ENCODE results near the gene LASP1NB.

The LASP1NB gene

DNA sequence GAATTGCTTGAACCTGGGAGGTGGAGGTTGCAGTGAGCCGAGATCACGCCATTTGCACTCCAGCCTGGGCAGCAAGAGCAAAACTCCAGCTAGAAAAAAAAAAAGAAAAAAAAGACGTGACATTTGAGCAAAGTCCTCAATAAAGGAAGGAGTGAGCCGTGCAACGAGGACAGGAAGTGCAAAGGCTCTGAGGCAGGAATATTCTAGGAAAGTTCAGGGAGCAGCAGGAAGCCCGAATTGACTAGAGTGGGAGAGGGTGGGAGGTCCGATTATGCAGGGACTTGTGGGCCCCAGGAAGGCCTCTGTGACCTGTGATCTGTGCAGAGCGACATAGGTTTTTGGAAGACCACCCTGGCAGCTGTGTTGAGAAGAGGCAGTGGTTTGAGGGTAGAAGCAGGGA lies 8.6 kb upstream of the LASP1NB start:
- H3K4me1 ChIP-seq (ENCODE audit: insufficient read depth, low read length): peaks cover 8% of the 10 kb centered on the region
- no peak overlapping the region for H2AFZ ChIP-seq (ENCODE audit: low read length)
- H3K79me2 ChIP-seq (ENCODE audit: insufficient read depth, low read length): peaks cover 45% of the 10 kb centered on the region
- H3K27ac ChIP-seq (ENCODE audit: low read depth, low read length): no peak overlapping the region
- no peak overlapping the region for H3K4me3 ChIP-seq (ENCODE audit: insufficient read depth, low read length)
- H3K36me3 ChIP-seq (ENCODE audit: insufficient read depth, low read length): peaks cover 88% of the 10 kb centered on the region
- TF ChIP-seq, protein P1, sequence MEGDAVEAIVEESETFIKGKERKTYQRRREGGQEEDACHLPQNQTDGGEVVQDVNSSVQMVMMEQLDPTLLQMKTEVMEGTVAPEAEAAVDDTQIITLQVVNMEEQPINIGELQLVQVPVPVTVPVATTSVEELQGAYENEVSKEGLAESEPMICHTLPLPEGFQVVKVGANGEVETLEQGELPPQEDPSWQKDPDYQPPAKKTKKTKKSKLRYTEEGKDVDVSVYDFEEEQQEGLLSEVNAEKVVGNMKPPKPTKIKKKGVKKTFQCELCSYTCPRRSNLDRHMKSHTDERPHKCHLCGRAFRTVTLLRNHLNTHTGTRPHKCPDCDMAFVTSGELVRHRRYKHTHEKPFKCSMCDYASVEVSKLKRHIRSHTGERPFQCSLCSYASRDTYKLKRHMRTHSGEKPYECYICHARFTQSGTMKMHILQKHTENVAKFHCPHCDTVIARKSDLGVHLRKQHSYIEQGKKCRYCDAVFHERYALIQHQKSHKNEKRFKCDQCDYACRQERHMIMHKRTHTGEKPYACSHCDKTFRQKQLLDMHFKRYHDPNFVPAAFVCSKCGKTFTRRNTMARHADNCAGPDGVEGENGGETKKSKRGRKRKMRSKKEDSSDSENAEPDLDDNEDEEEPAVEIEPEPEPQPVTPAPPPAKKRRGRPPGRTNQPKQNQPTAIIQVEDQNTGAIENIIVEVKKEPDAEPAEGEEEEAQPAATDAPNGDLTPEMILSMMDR (IDR thresholded peaks at IDR 0.05; ENCODE audit: extremely low read depth, low read depth, low read length): no peak
- H4K20me1 ChIP-seq (ENCODE audit: insufficient read depth, low read length): peaks cover 72% of the 10 kb centered on the region
- no peak for DNase-seq (ENCODE audit: insufficient read length, low spot score, missing footprints)
- H3K4me2 ChIP-seq (ENCODE audit: insufficient read depth, low read length): no peak overlapping the region
- H3K27me3 ChIP-seq (ENCODE audit: insufficient read depth, low read length): no peaks in the 10 kb centered on the region
- H3K9me3 ChIP-seq (ENCODE audit: low read depth, low read length): no peaks in the 10 kb centered on the region

DNA sequence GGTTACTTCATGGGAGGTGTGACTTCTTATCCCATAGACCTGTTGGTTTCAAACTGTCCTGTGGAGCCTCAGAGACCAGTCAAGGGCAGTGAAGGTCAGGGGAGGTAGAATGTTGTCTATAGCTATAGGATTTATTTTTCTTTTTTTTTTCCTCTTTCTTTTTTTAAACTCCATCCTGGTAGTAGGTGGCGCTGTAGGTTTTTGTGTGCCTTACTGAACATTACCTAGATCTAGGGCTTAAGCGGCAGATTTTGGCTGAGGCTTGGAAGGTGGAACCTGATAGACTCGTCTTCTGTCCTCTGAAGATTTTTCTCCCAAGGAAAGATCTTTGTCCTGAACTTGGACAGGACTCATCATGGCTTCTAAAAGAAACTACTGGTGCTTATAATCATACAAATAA lies 8.2 kb upstream of the LASP1NB start:
- Histone ChIP-seq H2AFZ (ENCODE audit: low read length) (no peak overlapping the region), H3K27ac (ENCODE audit: low read depth, low read length) (no peak overlapping the region), H3K4me2 (ENCODE audit: insufficient read depth, low read length) (no peak overlapping the region), H3K4me1 (ENCODE audit: insufficient read depth, low read length) (peaks cover 13% of the 10 kb centered on the region), H3K79me2 (ENCODE audit: insufficient read depth, low read length) (peaks cover 40% of the 10 kb centered on the region), H3K4me3 (ENCODE audit: insufficient read depth, low read length) (no peak overlapping the region), H3K36me3 (ENCODE audit: insufficient read depth, low read length) (peaks cover 84% of the 10 kb centered on the region), H3K9me3 (ENCODE audit: low read depth, low read length) (no peaks in the 10 kb centered on the region), H3K27me3 (ENCODE audit: insufficient read depth, low read length) (no peaks in the 10 kb centered on the region), H4K20me1 (ENCODE audit: insufficient read depth, low read length) (peaks cover 70% of the 10 kb centered on the region)
- TF ChIP-seq, protein P1 (IDR thresholded peaks at IDR 0.05; ENCODE audit: extremely low read depth, low read depth, low read length): peak; percentile 12
- no peak for DNase-seq (ENCODE audit: insufficient read length, low spot score, missing footprints)

DNA sequence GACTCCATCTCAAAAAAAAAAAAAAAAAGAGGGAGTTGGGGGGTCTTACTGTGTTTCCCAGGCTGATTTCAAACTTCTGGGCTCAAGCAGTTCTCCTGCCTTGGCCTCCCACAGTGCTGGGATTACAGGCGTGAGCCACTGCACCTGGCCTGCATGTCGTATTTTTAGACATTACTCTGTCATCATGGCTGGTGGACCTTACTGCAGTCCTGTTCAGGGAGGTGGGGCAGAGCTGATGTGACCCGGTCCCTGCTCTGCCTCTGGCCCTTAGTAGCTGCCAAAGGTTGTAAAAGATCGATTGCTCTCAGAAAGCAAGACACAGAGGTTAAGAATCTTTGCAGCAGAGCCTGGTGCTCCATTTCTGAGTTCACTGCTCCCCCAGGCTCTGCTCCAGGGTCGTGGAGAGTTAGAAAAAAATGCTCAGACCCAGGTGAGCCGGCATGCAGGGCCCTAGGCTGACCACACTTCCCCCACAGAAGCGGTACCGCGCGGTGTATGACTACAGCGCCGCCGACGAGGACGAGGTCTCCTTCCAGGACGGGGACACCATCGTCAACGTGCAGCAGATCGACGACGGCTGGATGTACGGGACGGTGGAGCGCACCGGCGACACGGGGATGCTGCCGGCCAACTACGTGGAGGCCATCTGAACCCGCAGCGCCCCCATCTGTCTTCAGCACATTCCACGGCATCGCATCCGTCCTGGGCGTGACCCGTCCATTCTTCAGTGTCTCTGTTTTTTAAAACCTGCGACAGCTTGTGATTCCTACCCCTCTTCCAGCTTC lies 7.1 kb upstream of the LASP1NB start:
- Histone ChIP-seq H3K36me3 (ENCODE audit: insufficient read depth, low read length) (peaks cover 76% of the 10 kb centered on the region), H3K9me3 (ENCODE audit: low read depth, low read length) (no peaks in the 10 kb centered on the region), H3K79me2 (ENCODE audit: insufficient read depth, low read length) (peaks cover 30% of the 10 kb centered on the region), H3K27ac (ENCODE audit: low read depth, low read length) (no peak overlapping the region), H4K20me1 (ENCODE audit: insufficient read depth, low read length) (peaks cover 68% of the 10 kb centered on the region), H3K4me1 (ENCODE audit: insufficient read depth, low read length) (peaks cover 17% of the 10 kb centered on the region), H3K4me3 (ENCODE audit: insufficient read depth, low read length) (no peak overlapping the region), H2AFZ (ENCODE audit: low read length) (no peak overlapping the region), H3K4me2 (ENCODE audit: insufficient read depth, low read length) (no peak overlapping the region), H3K27me3 (ENCODE audit: insufficient read depth, low read length) (no peaks in the 10 kb centered on the region)
- TF ChIP-seq, protein P1 (IDR thresholded peaks at IDR 0.05; ENCODE audit: extremely low read depth, low read depth, low read length): no peak
- no peak for DNase-seq (ENCODE audit: insufficient read length, low spot score, missing footprints)

DNA sequence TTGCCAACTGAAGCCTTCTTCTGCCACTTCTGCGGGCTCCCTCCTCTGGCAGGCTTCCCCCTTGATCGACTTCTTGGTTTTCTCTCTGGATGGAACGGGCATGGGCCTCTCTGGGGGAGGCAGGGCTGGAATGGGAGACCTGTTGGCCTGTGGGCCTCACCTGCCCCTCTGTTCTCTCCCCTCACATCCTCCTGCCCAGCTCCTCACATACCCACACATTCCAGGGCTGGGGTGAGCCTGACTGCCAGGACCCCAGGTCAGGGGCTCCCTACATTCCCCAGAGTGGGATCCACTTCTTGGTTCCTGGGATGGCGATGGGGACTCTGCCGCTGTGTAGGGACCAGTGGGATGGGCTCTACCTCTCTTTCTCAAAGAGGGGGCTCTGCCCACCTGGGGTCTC lies 6.5 kb upstream of the LASP1NB start:
- Histone ChIP-seq H3K27ac (ENCODE audit: low read depth, low read length) (no peak overlapping the region), H3K36me3 (ENCODE audit: insufficient read depth, low read length) (peaks cover 72% of the 10 kb centered on the region), H3K27me3 (ENCODE audit: insufficient read depth, low read length) (no peaks in the 10 kb centered on the region), H3K4me3 (ENCODE audit: insufficient read depth, low read length) (no peak overlapping the region), H3K79me2 (ENCODE audit: insufficient read depth, low read length) (peaks cover 26% of the 10 kb centered on the region), H3K4me2 (ENCODE audit: insufficient read depth, low read length) (no peak overlapping the region), H4K20me1 (ENCODE audit: insufficient read depth, low read length) (peaks cover 66% of the 10 kb centered on the region), H2AFZ (ENCODE audit: low read length) (no peak overlapping the region), H3K9me3 (ENCODE audit: low read depth, low read length) (no peaks in the 10 kb centered on the region), H3K4me1 (ENCODE audit: insufficient read depth, low read length) (peaks cover 20% of the 10 kb centered on the region)
- TF ChIP-seq, protein P1 (IDR thresholded peaks at IDR 0.05; ENCODE audit: extremely low read depth, low read depth, low read length): no peak
- no peak for DNase-seq (ENCODE audit: insufficient read length, low spot score, missing footprints)

All from osteoblast (primary cell).